CD4-positive, alpha-beta T cell treated with Interferon alpha-2 for 1 hour (primary cell): ENCODE data around the gene PRKAR1A.
"Not testable (repeated sequence)": the region's sequence is repeated elsewhere in the genome, so short reads cannot be mapped to it uniquely, and the experiment has no call there.

ENCODE experiments used
- DNase-seq, 2 donors: peaks; one replicate each; pipeline ENCODE4 v3.0.0-alpha.2; 2020 to 2022

Gene PRKAR1A

GRCh38 chr17:68512247-68512959 is at the start of gene PRKAR1A:
Gene PRKAR1A (plus strand): TSS chr17:68512430. CDS start chr17:68515400, 2,970 bp downstream.
- DNase-seq: peak; percentile 93

GRCh38 chr17:68463211-68464019 is 48.8 kb upstream of the PRKAR1A start:
- DNase-seq: no peak

GRCh38 chr17:68468334-68468733 is 43.9 kb upstream of the PRKAR1A start:
- no peak for DNase-seq

GRCh38 chr17:68468788-68469187 is 43.4 kb upstream of the PRKAR1A start:
- DNase-seq: no peak

GRCh38 chr17:68470961-68471360 is 41.3 kb upstream of the PRKAR1A start:
- no peak for DNase-seq

GRCh38 chr17:68480885-68481284 is 31.3 kb upstream of the PRKAR1A start:
- no peak for DNase-seq

GRCh38 chr17:68482576-68483041 is 29.6 kb upstream of the PRKAR1A start:
- no peak for DNase-seq

- DNase-seq: no peak
Measured at GRCh38 chr17:68484458-68484857, 27.8 kb upstream of the PRKAR1A start.

GRCh38 chr17:68489919-68490318 is 22.3 kb upstream of the PRKAR1A start:
- no peak for DNase-seq

GRCh38 chr17:68491381-68492231 is 20.6 kb upstream of the PRKAR1A start:
- peak in 1 of 2 donors; percentile 42 for DNase-seq

GRCh38 chr17:68492394-68493054 is 19.7 kb upstream of the PRKAR1A start:
- not testable (repeated sequence) for DNase-seq

- no peak for DNase-seq
Measured at GRCh38 chr17:68495081-68495480, 17.1 kb upstream of the PRKAR1A start.

- peak; percentile 25 to 52 for DNase-seq
Measured at GRCh38 chr17:68497885-68498319, 14.3 kb upstream of the PRKAR1A start.

- no peak for DNase-seq
Measured at GRCh38 chr17:68498479-68499326, 13.5 kb upstream of the PRKAR1A start.

- no peak for DNase-seq
Measured at GRCh38 chr17:68499587-68499986, 12.6 kb upstream of the PRKAR1A start.

GRCh38 chr17:68501074-68501473 is 11.2 kb upstream of the PRKAR1A start:
- no peak for DNase-seq

GRCh38 chr17:68505951-68506350 is 6.3 kb upstream of the PRKAR1A start:
- DNase-seq: no peak

GRCh38 chr17:68507576-68507975 is 4.7 kb upstream of the PRKAR1A start:
- DNase-seq: no peak

- peak; percentile 15 to 18 for DNase-seq
Measured at GRCh38 chr17:68509141-68510057, 2.8 kb upstream of the PRKAR1A start.

- DNase-seq: no peak
Measured at GRCh38 chr17:68511254-68511670, 968 bp upstream of the PRKAR1A start.
